HCT116 (cell line): Measurements from ENCODE around the gene DGCR8. TPM values are rescaled to one million over a fixed set of nuclear protein-coding genes. Genes with fewer than 3 reads are reported as not detected.

ENCODE experiments used
- ATAC-seq: fragments of 200-7000 bp; cut with Tn5 transposase; 2 replicates; pipeline ENCODE4 v1.9.1; 2020; ENCODE audit warnings: mild to moderate bottlenecking, moderate library complexity
- BruUV-seq: library from RNA; stranded (reverse); fragments of 400-500 nt; replicated peaks from 2 replicates; lab custom pipeline; 2021; lab: Mats Ljungman, UMichigan
- CTCF ChIA-PET: fragments of 300-600 bp; sonication (Branson Sonifier 250); formaldehyde crosslinking; loops from one replicate; lab custom pipeline; 2021; ENCODE audit warnings: antibody characterized with exemption; lab: Charles Lee
- POLR2A ChIA-PET: fragments of 300-600, 350-600 bp; sonication (Branson Sonifier 250); formaldehyde crosslinking; loops from one replicate; lab custom pipeline; 2021; ENCODE audit warnings: antibody characterized with exemption; lab: Charles Lee
- RAD21 ChIA-PET, 2 experiments: fragments of 300-600 bp; sonication (Branson Sonifier 250); formaldehyde crosslinking; loops; one replicate each; lab custom pipeline; 2023; ENCODE audit warnings: low total read pairs in 2 of 2; ENCODE audit not compliant: uncharacterized antibody in 2 of 2, unreplicated experiment in 2 of 2, low non-redundant PET in 1 of 2; lab: Charles Lee
- DNase-seq: peaks from one replicate; pipeline ENCODE4 v3.0.0-alpha.2; 2010; ENCODE audit warnings: low read depth, low spot score
- H2AFZ ChIP-seq: fragments of 200-600 bp; shearing (Covaris generic), sonication (generic); 2 replicates; pipeline ENCODE4 v1.6.1; 2017; ENCODE audit warnings: low read depth, mixed run types, mixed read lengths, antibody characterized with exemption, low read length; ENCODE audit not compliant: poor library complexity, severe bottlenecking
- H3K27ac ChIP-seq: 2 replicates; pipeline ENCODE4 v1.5.1; 2012; ENCODE audit warnings: low read depth, low read length
- H3K27me3 ChIP-seq: fragments of 200-600 bp; sonication (generic); 2 replicates; pipeline ENCODE4 v1.6.1; 2016; ENCODE audit warnings: mixed run types, low read length, mixed read lengths; ENCODE audit not compliant: insufficient read depth
- H3K36me3 ChIP-seq, 2 experiments: fragments of 200-500 bp in 1 of 2; fragments of 200-600 bp in 1 of 2; sonication (Bioruptor generic) in 1 of 2; sonication (generic) in 1 of 2; 2 replicates each; pipeline versions ENCODE4 v1.5.1 to v1.6.1; 2014 to 2016; ENCODE audit warnings: low read length in 2 of 2, inconsistent platforms in 1 of 2, mixed read lengths in 1 of 2, mixed run types in 1 of 2; ENCODE audit not compliant: insufficient read depth in 2 of 2, control insufficient read depth in 1 of 2
- H3K4me1 ChIP-seq, 2 experiments: fragments of 200-600 bp in 1 of 2; sonication (generic) in 1 of 2; 2 replicates each; pipeline versions ENCODE4 v1.5.1 to v1.6.1; 2012 to 2017; ENCODE audit warnings: low read length in 2 of 2, inconsistent platforms in 1 of 2, mild to moderate bottlenecking in 1 of 2, mixed read lengths in 1 of 2, mixed run types in 1 of 2, moderate library complexity in 1 of 2; ENCODE audit not compliant: insufficient read depth in 2 of 2, control insufficient read depth in 1 of 2
- H3K4me2 ChIP-seq: fragments of 200-600 bp; sonication (generic); 2 replicates; pipeline ENCODE4 v1.6.1; 2017; ENCODE audit warnings: mixed run types, low read length, mixed read lengths
- H3K4me3 ChIP-seq, 2 experiments: fragments of 200-600 bp in 1 of 2; sonication (generic) in 1 of 2; replicated peaks in 1 of 2; 2 replicates each; pipeline ENCODE4 v1.5.1; 2011 to 2016; ENCODE audit warnings: low read length in 2 of 2, control low read depth in 1 of 2, low read depth in 1 of 2, mild to moderate bottlenecking in 1 of 2, mixed read lengths in 1 of 2, mixed run types in 1 of 2
- H3K79me2 ChIP-seq: fragments of 200-600 bp; sonication (generic); 2 replicates; pipeline ENCODE4 v1.6.1; 2017; ENCODE audit warnings: mild to moderate bottlenecking, mixed run types, low read length, moderate library complexity, mixed read lengths; ENCODE audit not compliant: insufficient read depth
- H3K9ac ChIP-seq: fragments of 200-600 bp; sonication (generic); 2 replicates; pipeline ENCODE4 v1.6.1; 2016; ENCODE audit warnings: low read length, mixed read lengths
- H3K9me2 ChIP-seq: fragments of 200-600 bp; sonication (generic), shearing (Covaris generic); 2 replicates; pipeline ENCODE4 v1.6.1; 2017; ENCODE audit warnings: mixed run types, mild to moderate bottlenecking, moderate library complexity; ENCODE audit not compliant: insufficient read depth
- H3K9me3 ChIP-seq, 2 experiments: fragments of 200-500 bp in 1 of 2; fragments of 200-600 bp in 1 of 2; sonication (Bioruptor generic) in 1 of 2; sonication (generic) in 1 of 2; 2 replicates each; pipeline ENCODE4 v1.6.1; 2014 to 2017; ENCODE audit warnings: low read length in 2 of 2, mixed read lengths in 2 of 2, inconsistent platforms in 1 of 2, low read depth in 1 of 2, mild to moderate bottlenecking in 1 of 2, mixed run types in 1 of 2, moderate library complexity in 1 of 2; ENCODE audit not compliant: control insufficient read depth in 1 of 2, insufficient read depth in 1 of 2
- H4K20me1 ChIP-seq: fragments of 200-600 bp; sonication (generic), shearing (Covaris generic); 2 replicates; pipeline ENCODE4 v1.6.1; 2017; ENCODE audit warnings: mixed run types, mild to moderate bottlenecking, moderate library complexity; ENCODE audit not compliant: insufficient read depth
- ATF3 ChIP-seq: IDR thresholded peaks from 2 replicates; pipeline ENCODE4 v1.6.1; 2012
- CBX3 ChIP-seq: IDR thresholded peaks from 2 replicates; pipeline ENCODE4 v1.6.1; 2012; ENCODE audit warnings: low read depth
- EGR1 ChIP-seq: IDR thresholded peaks from 2 replicates; pipeline ENCODE4 v1.6.1; 2012; ENCODE audit warnings: low read depth
- ELF1 ChIP-seq: IDR thresholded peaks from 2 replicates; pipeline ENCODE4 v1.6.1; 2012; ENCODE audit warnings: low read depth, borderline replicate concordance
- EZH2phosphoT487 ChIP-seq: fragments of 200-600 bp; IDR thresholded peaks from 2 replicates; pipeline ENCODE4 v1.6.1; 2018; ENCODE audit warnings: antibody characterized with exemption, borderline replicate concordance
- JUND ChIP-seq: IDR thresholded peaks from 2 replicates; pipeline ENCODE4 v1.6.1; 2012
- RAD21 ChIP-seq: IDR thresholded peaks from 2 replicates; pipeline ENCODE4 v1.6.1; 2012; ENCODE audit warnings: low read depth, mild to moderate bottlenecking
- SIN3A ChIP-seq: IDR thresholded peaks from 2 replicates; pipeline ENCODE4 v1.6.1; 2012; ENCODE audit warnings: low read depth
- SP1 ChIP-seq: IDR thresholded peaks from 2 replicates; pipeline ENCODE4 v1.6.1; 2012; ENCODE audit warnings: low read depth
- TCF7L2 ChIP-seq: IDR thresholded peaks from 2 replicates; pipeline ENCODE4 v1.7.0; 2011; ENCODE audit warnings: borderline replicate concordance, inconsistent platforms; ENCODE audit not compliant: insufficient read depth, insufficient read length; ENCODE audit errors: extremely low read depth
- ZFX ChIP-seq: fragments of 450-650 bp; IDR thresholded peaks from 2 replicates; pipeline ENCODE4 v1.6.1; 2017
- intact Hi-C: fragments of 100-400 bp; cut with micrococcal nuclease; formaldehyde crosslinking; loops from 2 replicates; pipeline ENCODE4 v1.10.0; 2022
- total RNA-seq: library from RNA; stranded (reverse); gene quantifications from one replicate; pipeline ENCODE4 v1.2.1, GENCODE V29; 2021; ENCODE audit not compliant: unreplicated experiment
- TF ChIP-seq, protein P1 (sequence below): IDR thresholded peaks from 2 replicates; pipeline ENCODE4 v1.6.1; 2011; ENCODE audit warnings: mild to moderate bottlenecking, low read length, moderate library complexity; ENCODE audit not compliant: insufficient replicate concordance; ENCODE audit errors: extremely low read depth
- TF ChIP-seq, protein P2 (sequence below): IDR thresholded peaks from 2 replicates; pipeline ENCODE4 v1.6.1; 2012; ENCODE audit warnings: low read depth

DGCR8 gene
- total RNA-seq, 1 experiment from 2014 or later = 43.8 TPM

DNA sequence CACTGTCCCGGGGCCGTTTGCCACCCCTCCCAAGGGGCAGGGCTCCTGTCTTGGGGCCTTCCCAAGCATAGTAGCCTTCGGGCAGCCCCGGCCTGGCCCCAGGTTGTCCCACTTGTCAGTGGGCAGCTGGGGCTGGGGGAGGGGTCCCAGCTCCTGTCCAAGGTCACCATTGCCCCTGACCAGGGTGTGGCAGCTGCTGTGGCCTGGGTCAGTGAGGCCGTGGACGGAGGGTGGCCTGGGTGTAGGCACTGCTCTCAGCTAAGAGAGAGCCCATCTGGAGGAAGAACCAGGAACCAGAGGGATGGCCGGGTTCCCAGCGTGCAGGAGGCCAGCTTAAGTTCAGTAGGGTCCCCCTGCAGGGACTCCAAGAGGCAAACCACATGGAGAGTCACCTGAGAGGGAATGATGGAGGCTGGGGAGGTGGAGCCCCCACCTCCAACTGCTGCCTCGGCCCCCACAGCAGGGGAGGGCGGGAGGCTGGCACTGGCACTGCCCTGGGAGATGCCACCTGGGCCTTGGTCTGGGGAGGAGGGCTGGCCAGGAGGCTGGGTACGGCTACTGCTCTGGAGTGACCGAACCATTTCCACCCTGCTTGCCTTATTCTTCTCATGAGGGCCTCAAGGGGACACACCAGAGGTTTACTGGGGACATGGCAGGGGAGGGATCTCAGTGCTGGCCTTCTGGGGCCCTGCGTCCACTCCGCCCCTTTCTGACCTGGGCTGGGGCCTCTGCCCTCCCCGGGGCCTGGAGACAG is 77.6 kb downstream of the DGCR8 start:
- ATAC-seq = no peak
- ChIA-PET POLR2A (interaction anchor here (0.9 to 1.4 kb wide), 2 partner anchors 134 to 136 kb away, joined by 3 read pairs; no protein-coding TSS in a partner anchor), CTCF (interaction anchor here (0.7 to 1.6 kb wide), 9 partner anchors 54 to 299 kb away, joined by 3 to 20 read pairs (median 4); no protein-coding TSS in a partner anchor)

DNA sequence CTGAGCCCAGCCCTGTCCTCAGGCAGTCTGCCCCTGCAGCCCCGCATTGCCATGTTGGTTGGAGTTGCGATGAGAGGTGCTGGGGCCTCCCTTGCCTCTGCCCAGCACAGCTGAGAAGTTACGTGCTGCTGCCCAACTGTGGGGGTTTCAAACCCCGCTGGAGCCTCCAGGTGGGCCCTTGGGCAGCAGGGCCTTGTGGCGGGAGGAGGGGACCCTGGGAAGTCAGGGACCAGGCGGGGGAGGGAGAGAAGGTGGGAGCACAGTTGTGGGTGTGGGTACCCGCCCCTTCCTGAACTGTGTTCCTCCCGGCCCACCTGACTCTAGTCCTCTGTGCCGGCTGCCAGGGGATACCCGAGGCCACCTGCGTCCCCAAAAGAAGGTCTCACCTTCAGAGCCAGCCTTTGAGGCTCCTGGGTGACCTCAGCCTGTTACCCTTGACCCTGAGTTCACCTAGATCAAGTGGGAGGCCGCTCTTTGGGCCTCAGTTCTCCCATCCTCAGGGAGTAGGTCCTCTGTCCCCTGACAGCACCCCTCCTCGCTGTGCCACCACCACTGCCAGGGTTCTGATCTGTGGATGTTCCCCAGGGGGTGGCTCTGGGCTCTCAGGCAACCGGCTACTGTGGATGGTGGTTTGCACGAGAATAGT is 78.5 kb downstream of the DGCR8 start:
- POLR2A ChIA-PET = no interaction called here
- RAD21 ChIA-PET = no interaction called here
- no peak overlapping the region for H3K4me3 ChIP-seq
- no peaks in the 10 kb centered on the region for H3K79me2 ChIP-seq
- no peak overlapping the region for H2AFZ ChIP-seq
- ATAC-seq (no peak), DNase-seq (no peak)
- intact Hi-C loops = loop anchor here (5.0 kb wide), 1 partner anchor 299 kb away; no protein-coding TSS in a partner anchor
- H3K4me2 ChIP-seq = no peak overlapping the region
- H3K36me3 ChIP-seq = no peaks in the 10 kb centered on the region
- no peak overlapping the region for H3K9ac ChIP-seq
- H3K9me2 ChIP-seq = no peaks in the 10 kb centered on the region
- CTCF ChIA-PET = no interaction called here
- H3K27ac ChIP-seq = no peak overlapping the region
- no peaks in the 10 kb centered on the region for H4K20me1 ChIP-seq
- no peaks in the 10 kb centered on the region for H3K4me1 ChIP-seq
- H3K9me3 ChIP-seq = no peaks in the 10 kb centered on the region
- H3K27me3 ChIP-seq = no peaks in the 10 kb centered on the region
- no TSS peak for BruUV-seq
- no peak for TF ChIP-seq RAD21
- no peak for TF ChIP-seq ZFX
- TF ChIP-seq ATF3 = no peak
- TF ChIP-seq EZH2phosphoT487 = no peak
- no peak for TF ChIP-seq SIN3A
- no peak for TF ChIP-seq TCF7L2
- no peak for TF ChIP-seq SP1
- TF ChIP-seq, protein P1, sequence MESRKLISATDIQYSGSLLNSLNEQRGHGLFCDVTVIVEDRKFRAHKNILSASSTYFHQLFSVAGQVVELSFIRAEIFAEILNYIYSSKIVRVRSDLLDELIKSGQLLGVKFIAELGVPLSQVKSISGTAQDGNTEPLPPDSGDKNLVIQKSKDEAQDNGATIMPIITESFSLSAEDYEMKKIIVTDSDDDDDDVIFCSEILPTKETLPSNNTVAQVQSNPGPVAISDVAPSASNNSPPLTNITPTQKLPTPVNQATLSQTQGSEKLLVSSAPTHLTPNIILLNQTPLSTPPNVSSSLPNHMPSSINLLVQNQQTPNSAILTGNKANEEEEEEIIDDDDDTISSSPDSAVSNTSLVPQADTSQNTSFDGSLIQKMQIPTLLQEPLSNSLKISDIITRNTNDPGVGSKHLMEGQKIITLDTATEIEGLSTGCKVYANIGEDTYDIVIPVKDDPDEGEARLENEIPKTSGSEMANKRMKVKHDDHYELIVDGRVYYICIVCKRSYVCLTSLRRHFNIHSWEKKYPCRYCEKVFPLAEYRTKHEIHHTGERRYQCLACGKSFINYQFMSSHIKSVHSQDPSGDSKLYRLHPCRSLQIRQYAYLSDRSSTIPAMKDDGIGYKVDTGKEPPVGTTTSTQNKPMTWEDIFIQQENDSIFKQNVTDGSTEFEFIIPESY = no peak
- no peak for TF ChIP-seq ELF1
- TF ChIP-seq, protein P2, sequence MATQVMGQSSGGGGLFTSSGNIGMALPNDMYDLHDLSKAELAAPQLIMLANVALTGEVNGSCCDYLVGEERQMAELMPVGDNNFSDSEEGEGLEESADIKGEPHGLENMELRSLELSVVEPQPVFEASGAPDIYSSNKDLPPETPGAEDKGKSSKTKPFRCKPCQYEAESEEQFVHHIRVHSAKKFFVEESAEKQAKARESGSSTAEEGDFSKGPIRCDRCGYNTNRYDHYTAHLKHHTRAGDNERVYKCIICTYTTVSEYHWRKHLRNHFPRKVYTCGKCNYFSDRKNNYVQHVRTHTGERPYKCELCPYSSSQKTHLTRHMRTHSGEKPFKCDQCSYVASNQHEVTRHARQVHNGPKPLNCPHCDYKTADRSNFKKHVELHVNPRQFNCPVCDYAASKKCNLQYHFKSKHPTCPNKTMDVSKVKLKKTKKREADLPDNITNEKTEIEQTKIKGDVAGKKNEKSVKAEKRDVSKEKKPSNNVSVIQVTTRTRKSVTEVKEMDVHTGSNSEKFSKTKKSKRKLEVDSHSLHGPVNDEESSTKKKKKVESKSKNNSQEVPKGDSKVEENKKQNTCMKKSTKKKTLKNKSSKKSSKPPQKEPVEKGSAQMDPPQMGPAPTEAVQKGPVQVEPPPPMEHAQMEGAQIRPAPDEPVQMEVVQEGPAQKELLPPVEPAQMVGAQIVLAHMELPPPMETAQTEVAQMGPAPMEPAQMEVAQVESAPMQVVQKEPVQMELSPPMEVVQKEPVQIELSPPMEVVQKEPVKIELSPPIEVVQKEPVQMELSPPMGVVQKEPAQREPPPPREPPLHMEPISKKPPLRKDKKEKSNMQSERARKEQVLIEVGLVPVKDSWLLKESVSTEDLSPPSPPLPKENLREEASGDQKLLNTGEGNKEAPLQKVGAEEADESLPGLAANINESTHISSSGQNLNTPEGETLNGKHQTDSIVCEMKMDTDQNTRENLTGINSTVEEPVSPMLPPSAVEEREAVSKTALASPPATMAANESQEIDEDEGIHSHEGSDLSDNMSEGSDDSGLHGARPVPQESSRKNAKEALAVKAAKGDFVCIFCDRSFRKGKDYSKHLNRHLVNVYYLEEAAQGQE = no peak

More for the DNA sequence above, 77.6 kb downstream of the DGCR8 start:
- RAD21 ChIA-PET = interaction anchor here (1.0 to 1.6 kb wide), 6 partner anchors 81 to 134 kb away, joined by 3 to 8 read pairs (median 4); no protein-coding TSS in a partner anchor
- Histone ChIP-seq H3K4me2 (peak overlapping the region; percentile 43), H3K27me3 (no peaks in the 10 kb centered on the region), H3K9ac (no peak overlapping the region), H4K20me1 (no peaks in the 10 kb centered on the region), H3K36me3 (no peaks in the 10 kb centered on the region), H3K4me3 (no peak overlapping the region), H3K79me2 (no peaks in the 10 kb centered on the region), H3K27ac (no peak overlapping the region), H3K4me1 (no peaks in the 10 kb centered on the region), H2AFZ (no peak overlapping the region), H3K9me3 (no peaks in the 10 kb centered on the region), H3K9me2 (no peaks in the 10 kb centered on the region)
- BruUV-seq = no TSS peak
- intact Hi-C loops = loop anchor here (1.0 to 5.0 kb wide), 3 partner anchors 81 to 300 kb away; no protein-coding TSS in a partner anchor
- no peak for DNase-seq
- TF ChIP-seq EGR1 = no peak
- TF ChIP-seq RAD21 = no peak
- TF ChIP-seq JUND = no peak
- no peak for TF ChIP-seq CBX3
